Breast epithelium (tissue), 4 donors: Measurements from ENCODE around the gene SIRPA. TPM values are rescaled to one million over a fixed set of nuclear protein-coding genes. Genes with fewer than 3 reads are reported as not detected.

Experiments
- DNase-seq, 2 donors: peaks; one replicate each; pipeline ENCODE4 v3.0.0-alpha.2; 2019; ENCODE audit warnings: low spot score in 2 of 2
- H3K27ac ChIP-seq, 2 donors: fragments of 200-600 bp; sonication (generic) in 1 of 2; one replicate each; pipeline ENCODE4 v1.5.1; 2016 to 2019; ENCODE audit warnings: mild to moderate bottlenecking in 1 of 2
- H3K27me3 ChIP-seq, 2 donors: fragments of 200-600 bp; sonication (generic) in 1 of 2; one replicate each; pipeline versions ENCODE4 v1.5.1 to v1.6.0; 2017 to 2019; ENCODE audit warnings: control low read depth in 1 of 2, mild to moderate bottlenecking in 1 of 2
- H3K36me3 ChIP-seq: fragments of 200-600 bp; one replicate; pipeline ENCODE4 v1.5.1; 2019
- H3K4me1 ChIP-seq, 2 donors: fragments of 200-600 bp; sonication (generic); one replicate each; pipeline ENCODE4 v1.5.1; 2016 to 2019; ENCODE audit warnings: control low read depth in 1 of 2
- H3K4me3 ChIP-seq, 3 donors: fragments of 200-600 bp; sonication (generic); 1 replicate in 2 of 3; 2 replicates in 1 of 3; pipeline ENCODE4 v1.5.1; 2016 to 2019; ENCODE audit warnings: mild to moderate bottlenecking in 3 of 3, moderate library complexity in 2 of 3
- H3K9me3 ChIP-seq, 2 donors: fragments of 200-600 bp; sonication (generic) in 1 of 2; one replicate each; pipeline ENCODE4 v1.5.1; 2016 to 2019; ENCODE audit warnings: control low read depth in 1 of 2
- CTCF ChIP-seq, 3 donors: fragments of 450-650 bp; IDR thresholded peaks; one replicate each; pipeline ENCODE4 v1.5.1; 2016 to 2017; ENCODE audit warnings: antibody characterized with exemption in 3 of 3, mild to moderate bottlenecking in 3 of 3, moderate library complexity in 3 of 3
- POLR2A ChIP-seq: fragments of 450-650 bp; IDR thresholded peaks from one replicate; pipeline ENCODE4 v1.6.1; 2016; ENCODE audit warnings: antibody characterized with exemption, mild to moderate bottlenecking, moderate library complexity
- POLR2AphosphoS5 ChIP-seq, 3 donors: sonication (generic); formaldehyde crosslinking; IDR thresholded peaks; one replicate each; pipeline ENCODE4 v1.6.1; 2017; ENCODE audit warnings: antibody characterized with exemption in 3 of 3
- intact Hi-C: fragments of 100-400 bp; cut with DNase I; formaldehyde crosslinking; loops from one replicate; pipeline ENCODE4 v1.15.1; 2023; ENCODE audit warnings: low total_unique reads
- total RNA-seq, 3 donors: library from RNA; depleted of rRNA; stranded (reverse); fragments of >200 nt; gene quantifications; one replicate each; pipeline ENCODE4 v1.1.0, GENCODE V29; 2016

SIRPA gene
- total RNA-seq, 3 donors from 2014 or later, result 42.3 to 64.6 (median 53.9) TPM

- no peaks in the 10 kb centered on the region for H3K9me3 ChIP-seq
- no peaks in the 10 kb centered on the region for H3K27me3 ChIP-seq
- H3K4me1 ChIP-seq, result peaks cover 0 to 3% of the 10 kb centered on the region in 2 donors
- intact Hi-C loops, result no loop called here
- no peaks in the 10 kb centered on the region for H3K36me3 ChIP-seq
- no peak for TF ChIP-seq CTCF (IDR thresholded peaks at IDR 0.05)
- no peak for TF ChIP-seq POLR2AphosphoS5 (IDR thresholded peaks at IDR 0.05)
- TF ChIP-seq POLR2A, result no peak
- no peak overlapping the region for H3K27ac ChIP-seq
- no peak for DNase-seq
- no peak overlapping the region for H3K4me3 ChIP-seq
Observed at GRCh38 chr20:1904135-1904534, 8.9 kb downstream of the SIRPA start.

GRCh38 chr20:1905009-1905408 is 9.8 kb downstream of the SIRPA start:
- no peak overlapping the region for H3K27ac ChIP-seq
- H3K4me3 ChIP-seq, result no peak overlapping the region
- DNase-seq, result no peak
- H3K27me3 ChIP-seq, result no peaks in the 10 kb centered on the region
- H3K36me3 ChIP-seq, result no peaks in the 10 kb centered on the region
- H3K4me1 ChIP-seq, result no peaks in the 10 kb centered on the region
- TF ChIP-seq CTCF (IDR thresholded peaks at IDR 0.05), result no peak
- no peak for TF ChIP-seq POLR2A
- TF ChIP-seq POLR2AphosphoS5 (IDR thresholded peaks at IDR 0.05), result no peak
- intact Hi-C loops, result no loop called here
- no peaks in the 10 kb centered on the region for H3K9me3 ChIP-seq

GRCh38 chr20:1905693-1906092 is 10.5 kb downstream of the SIRPA start:
- no peak for TF ChIP-seq CTCF (IDR thresholded peaks at IDR 0.05)
- no peak for TF ChIP-seq POLR2A
- no peak for TF ChIP-seq POLR2AphosphoS5 (IDR thresholded peaks at IDR 0.05)
- intact Hi-C loops, result no loop called here
- Histone ChIP-seq H3K4me1 (no peaks in the 10 kb centered on the region), H3K27ac (no peak overlapping the region), H3K9me3 (no peaks in the 10 kb centered on the region), H3K36me3 (no peaks in the 10 kb centered on the region), H3K27me3 (no peaks in the 10 kb centered on the region), H3K4me3 (no peak overlapping the region)
- DNase-seq, result no peak

- H3K9me3 ChIP-seq, result no peaks in the 10 kb centered on the region
- DNase-seq, result no peak
- no peak overlapping the region for H3K4me3 ChIP-seq
- no peak overlapping the region for H3K27ac ChIP-seq
- no peaks in the 10 kb centered on the region for H3K27me3 ChIP-seq
- H3K36me3 ChIP-seq, result no peaks in the 10 kb centered on the region
- TF ChIP-seq POLR2AphosphoS5 (IDR thresholded peaks at IDR 0.05) (no peak), CTCF (IDR thresholded peaks at IDR 0.05) (no peak), POLR2A (no peak)
- intact Hi-C loops, result no loop called here
- H3K4me1 ChIP-seq, result no peaks in the 10 kb centered on the region
Observed at GRCh38 chr20:1906361-1907051, 11.3 kb downstream of the SIRPA start.

- Histone ChIP-seq H3K36me3 (no peaks in the 10 kb centered on the region), H3K4me3 (no peak overlapping the region), H3K9me3 (no peaks in the 10 kb centered on the region), H3K27me3 (no peaks in the 10 kb centered on the region), H3K4me1 (no peaks in the 10 kb centered on the region), H3K27ac (no peak overlapping the region)
- TF ChIP-seq CTCF (IDR thresholded peaks at IDR 0.05) (no peak), POLR2A (no peak), POLR2AphosphoS5 (IDR thresholded peaks at IDR 0.05) (no peak)
- no peak for DNase-seq
- intact Hi-C loops, result no loop called here
Observed at GRCh38 chr20:1907586-1907985, 12.4 kb downstream of the SIRPA start.
